Measurements from ENCODE around the gene CISD2.

CISD2 gene

GRCh38 chr4:102842367-102842766 is 26.4 kb upstream of the CISD2 start:
- DNase-seq (ENCODE audit: low read depth, low spot score) = no peak

DNA sequence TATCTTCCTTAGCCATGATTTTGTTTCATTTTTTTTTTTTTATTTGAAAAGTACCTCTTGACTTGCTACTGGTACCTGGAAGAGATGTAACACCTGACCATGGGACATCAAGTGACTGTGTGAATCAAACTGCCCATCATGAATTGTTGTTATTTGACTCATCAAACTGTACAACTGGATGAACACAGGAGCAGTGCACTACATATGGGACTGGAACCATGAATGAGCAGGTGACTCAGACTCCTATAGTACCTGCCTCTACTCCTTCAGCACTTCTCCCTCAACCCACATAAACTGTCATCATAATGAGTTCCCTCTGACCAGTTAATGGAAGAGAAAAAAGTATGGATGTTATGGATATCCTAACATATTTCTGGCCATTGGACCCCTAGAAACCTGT is 25.5 kb upstream of the CISD2 start:
- no peaks in the 10 kb centered on the region for H3K9me3 ChIP-seq (ENCODE audit: low read depth, low read length)
- TF ChIP-seq EZH2 (IDR thresholded peaks at IDR 0.05) (no peak), POLR2AphosphoS5 (IDR thresholded peaks at IDR 0.05; ENCODE audit: borderline replicate concordance, low read depth, low read length) (no peak), FOXP2 (optimal IDR thresholded peaks at IDR 0.05; ENCODE audit: control extremely low read depth, extremely low read length, insufficient read depth) (no peak)
- H3K27ac ChIP-seq = no peak overlapping the region
- no peak overlapping the region for H3K9ac ChIP-seq (ENCODE audit: insufficient read length)
- H3K36me3 ChIP-seq (ENCODE audit: insufficient read depth, low read length) = no peaks in the 10 kb centered on the region
- no peak for DNase-seq (ENCODE audit: low read depth, low spot score)
- no peak overlapping the region for H3K4me3 ChIP-seq

More at GRCh38 chr4:102842367-102842766, 26.4 kb upstream of the CISD2 start:
- no peak overlapping the region for H3K9ac ChIP-seq (ENCODE audit: insufficient read length)
- no peaks in the 10 kb centered on the region for H3K36me3 ChIP-seq (ENCODE audit: insufficient read depth, low read length)
- H3K4me3 ChIP-seq = no peak overlapping the region
- no peaks in the 10 kb centered on the region for H3K9me3 ChIP-seq (ENCODE audit: low read depth, low read length)
- no peak overlapping the region for H3K27ac ChIP-seq
- TF ChIP-seq FOXP2 (optimal IDR thresholded peaks at IDR 0.05; ENCODE audit: control extremely low read depth, extremely low read length, insufficient read depth) (no peak), POLR2AphosphoS5 (IDR thresholded peaks at IDR 0.05; ENCODE audit: borderline replicate concordance, low read depth, low read length) (no peak), EZH2 (IDR thresholded peaks at IDR 0.05) (no peak)

DNA sequence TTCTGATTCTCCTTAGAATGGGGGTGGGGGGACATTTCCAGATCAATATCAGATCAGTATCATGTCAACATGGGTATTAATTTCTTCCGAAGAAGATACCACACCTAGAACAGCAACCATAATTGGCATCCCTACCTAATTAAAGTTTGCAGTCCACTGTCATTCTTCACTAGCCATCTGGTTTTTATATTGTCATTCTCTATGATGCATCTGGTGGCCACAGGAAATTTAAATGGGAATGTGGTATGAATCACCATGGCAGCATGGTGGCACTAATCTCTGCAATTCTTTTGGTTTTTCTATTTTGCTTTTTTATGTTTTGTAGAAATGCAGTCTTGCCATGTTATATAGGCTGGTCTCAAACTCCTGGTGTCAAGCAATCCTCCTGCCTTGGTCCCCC is 24.9 kb upstream of the CISD2 start:
- Histone ChIP-seq H3K36me3 (ENCODE audit: insufficient read depth, low read length) (no peaks in the 10 kb centered on the region), H3K9ac (ENCODE audit: insufficient read length) (no peak overlapping the region), H3K27ac (no peak overlapping the region), H3K4me3 (no peak overlapping the region), H3K9me3 (ENCODE audit: low read depth, low read length) (no peaks in the 10 kb centered on the region)
- TF ChIP-seq FOXP2 (optimal IDR thresholded peaks at IDR 0.05; ENCODE audit: control extremely low read depth, extremely low read length, insufficient read depth) (no peak), POLR2AphosphoS5 (IDR thresholded peaks at IDR 0.05; ENCODE audit: borderline replicate concordance, low read depth, low read length) (no peak), EZH2 (IDR thresholded peaks at IDR 0.05) (no peak)
- DNase-seq (ENCODE audit: low read depth, low spot score) = no peak

DNA sequence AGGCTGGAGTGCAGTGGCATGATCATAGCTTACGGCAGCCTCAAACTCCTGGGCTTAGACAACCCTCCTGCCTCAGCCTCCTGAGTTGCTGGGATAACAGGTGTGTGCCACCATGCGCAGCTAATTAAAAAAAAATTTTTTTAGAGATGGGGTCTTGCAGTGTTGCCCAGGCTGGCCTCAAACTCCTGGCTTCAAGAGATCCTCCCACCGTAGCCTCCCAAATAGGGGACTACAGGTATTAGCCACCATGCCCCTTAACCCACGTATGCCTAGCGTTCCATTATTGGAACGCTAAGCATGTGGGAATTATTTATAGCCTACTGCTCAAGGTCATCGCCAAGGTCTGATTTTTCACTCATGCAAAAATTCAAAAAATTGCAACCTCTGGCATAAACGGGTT is 21.1 kb upstream of the CISD2 start:
- Histone ChIP-seq H3K27ac (no peak overlapping the region), H3K9ac (ENCODE audit: insufficient read length) (no peak overlapping the region), H3K9me3 (ENCODE audit: low read depth, low read length) (no peaks in the 10 kb centered on the region), H3K36me3 (ENCODE audit: insufficient read depth, low read length) (no peaks in the 10 kb centered on the region), H3K4me3 (no peak overlapping the region)
- no peak for DNase-seq (ENCODE audit: low read depth, low spot score)
- TF ChIP-seq FOXP2 (optimal IDR thresholded peaks at IDR 0.05; ENCODE audit: control extremely low read depth, extremely low read length, insufficient read depth) (no peak), POLR2AphosphoS5 (IDR thresholded peaks at IDR 0.05; ENCODE audit: borderline replicate concordance, low read depth, low read length) (no peak), EZH2 (IDR thresholded peaks at IDR 0.05) (no peak)

DNA sequence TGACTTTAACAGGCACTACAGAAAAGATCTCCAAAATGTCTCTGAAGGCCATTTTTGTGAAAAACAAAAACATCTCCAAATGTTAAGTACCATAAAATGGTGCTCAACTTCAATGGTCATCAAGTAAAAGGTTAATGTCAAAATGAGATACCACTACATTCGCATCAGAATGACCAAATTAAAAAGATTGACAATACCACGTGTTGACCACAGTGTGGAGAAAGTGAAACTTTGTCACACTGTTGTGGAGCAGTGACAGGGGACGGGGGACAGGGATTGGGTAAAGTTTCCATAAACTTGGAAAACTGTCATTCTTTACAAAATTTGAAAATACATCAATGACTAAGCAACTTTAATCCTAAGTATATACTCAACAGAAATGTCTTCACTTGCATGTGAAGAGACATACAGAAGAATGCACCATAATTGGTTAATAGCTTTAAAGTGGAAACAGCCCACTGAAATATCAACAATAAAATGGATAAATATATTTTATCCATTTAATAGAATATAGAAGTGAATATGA is 19.1 kb upstream of the CISD2 start:
- Histone ChIP-seq H3K36me3 (ENCODE audit: insufficient read depth, low read length) (no peaks in the 10 kb centered on the region), H3K9me3 (ENCODE audit: low read depth, low read length) (no peaks in the 10 kb centered on the region), H3K27ac (no peak overlapping the region), H3K4me3 (no peak overlapping the region), H3K9ac (ENCODE audit: insufficient read length) (no peak overlapping the region)
- no peak for DNase-seq (ENCODE audit: low read depth, low spot score)
- no peak for TF ChIP-seq POLR2AphosphoS5 (IDR thresholded peaks at IDR 0.05; ENCODE audit: borderline replicate concordance, low read depth, low read length)

GRCh38 chr4:102850370-102850769 is 18.4 kb upstream of the CISD2 start:
- Histone ChIP-seq H3K9ac (ENCODE audit: insufficient read length) (no peak overlapping the region), H3K36me3 (ENCODE audit: insufficient read depth, low read length) (no peaks in the 10 kb centered on the region), H3K9me3 (ENCODE audit: low read depth, low read length) (no peaks in the 10 kb centered on the region), H3K4me3 (no peak overlapping the region), H3K27ac (no peak overlapping the region)
- no peak for TF ChIP-seq FOXP2 (optimal IDR thresholded peaks at IDR 0.05; ENCODE audit: control extremely low read depth, extremely low read length, insufficient read depth)
- no peak for TF ChIP-seq POLR2AphosphoS5 (IDR thresholded peaks at IDR 0.05; ENCODE audit: borderline replicate concordance, low read depth, low read length)
- no peak for TF ChIP-seq EZH2 (IDR thresholded peaks at IDR 0.05)
- no peak for DNase-seq (ENCODE audit: low read depth, low spot score)

DNA sequence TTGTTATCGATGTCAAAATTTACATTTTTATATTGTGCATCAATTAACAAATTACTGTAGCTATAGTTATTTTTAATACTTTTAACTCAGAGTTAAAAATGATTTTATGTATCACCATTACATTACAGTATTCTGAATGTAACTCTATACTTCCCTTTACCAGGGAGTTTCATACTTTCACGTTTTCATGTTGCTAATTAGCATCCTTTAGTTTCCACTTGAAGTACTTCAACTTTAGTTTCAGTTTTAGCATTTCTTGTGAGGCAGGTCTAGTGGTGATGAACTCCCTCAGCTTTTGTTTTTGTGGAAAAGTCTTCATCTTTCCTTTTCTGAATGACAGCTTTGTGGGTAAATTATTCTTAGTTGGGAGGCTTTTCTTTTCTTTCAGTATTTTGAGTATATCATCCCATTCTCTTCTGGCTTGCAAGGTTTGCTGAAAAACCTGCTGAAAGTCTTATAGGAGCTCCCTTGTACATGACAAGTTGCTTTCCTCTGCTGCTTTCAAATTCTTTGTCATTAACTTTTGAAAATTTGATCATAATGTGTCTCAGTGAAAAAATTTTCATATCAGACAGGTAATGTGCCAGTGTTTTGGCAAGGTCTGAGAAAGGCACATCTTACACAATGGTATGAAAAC is 9.8 kb upstream of the CISD2 start:
- Histone ChIP-seq H3K27ac (no peak overlapping the region), H3K36me3 (ENCODE audit: insufficient read depth, low read length) (no peaks in the 10 kb centered on the region; the same call in 1 of the 2 replicates), H3K9me3 (ENCODE audit: low read depth, low read length) (no peaks in the 10 kb centered on the region), H3K9ac (ENCODE audit: insufficient read length) (no peak overlapping the region), H3K4me3 (no peak overlapping the region)
- DNase-seq (ENCODE audit: low read depth, low spot score) = no peak
- no peak for TF ChIP-seq POLR2AphosphoS5 (IDR thresholded peaks at IDR 0.05; ENCODE audit: borderline replicate concordance, low read depth, low read length)
- TF ChIP-seq FOXP2 (optimal IDR thresholded peaks at IDR 0.05; ENCODE audit: control extremely low read depth, extremely low read length, insufficient read depth) = no peak
- TF ChIP-seq EZH2 (IDR thresholded peaks at IDR 0.05) = no peak

DNA sequence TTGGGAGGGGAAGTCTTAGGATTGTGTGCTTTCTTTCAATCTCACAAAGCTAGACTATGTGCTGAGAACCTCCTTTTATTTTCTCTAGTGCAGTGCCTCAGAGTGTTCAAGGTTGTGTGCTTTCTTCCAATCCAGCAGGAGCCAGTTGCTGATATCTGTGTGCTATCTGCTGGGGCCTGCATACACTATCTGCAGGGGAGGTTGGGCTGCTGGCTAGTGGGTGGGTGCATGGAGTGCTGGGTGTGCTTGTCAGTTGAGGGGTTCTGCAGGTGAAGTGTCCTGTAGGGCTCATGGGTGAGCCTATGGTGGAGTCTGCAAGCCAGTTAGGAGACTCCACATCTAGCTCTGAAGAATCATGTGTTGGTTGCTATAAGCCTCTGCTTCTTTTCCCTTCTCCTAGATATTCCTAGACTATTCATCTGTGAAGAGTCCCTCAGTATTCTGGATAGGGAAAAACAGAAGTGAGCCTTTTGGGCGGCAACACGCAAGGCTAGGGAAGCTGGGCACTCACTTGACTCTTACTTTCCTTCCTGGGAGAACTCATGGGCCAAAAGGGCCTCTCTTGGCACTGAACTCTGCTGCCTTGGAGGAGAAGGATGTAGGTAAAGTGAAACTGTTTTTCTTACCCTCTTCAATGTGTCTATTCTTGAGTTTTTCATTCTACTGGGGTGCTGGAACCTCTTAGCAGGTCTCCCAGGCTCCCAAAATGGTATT is 8.0 kb upstream of the CISD2 start:
- no peak overlapping the region for H3K9ac ChIP-seq (ENCODE audit: insufficient read length)
- H3K27ac ChIP-seq = no peak overlapping the region
- no peaks in the 10 kb centered on the region; the same call in 1 of the 2 replicates for H3K36me3 ChIP-seq (ENCODE audit: insufficient read depth, low read length)
- no peak overlapping the region for H3K4me3 ChIP-seq
- no peaks in the 10 kb centered on the region for H3K9me3 ChIP-seq (ENCODE audit: low read depth, low read length)
- DNase-seq (ENCODE audit: low read depth, low spot score) = no peak
- no peak for TF ChIP-seq EZH2 (IDR thresholded peaks at IDR 0.05)
- TF ChIP-seq POLR2AphosphoS5 (IDR thresholded peaks at IDR 0.05; ENCODE audit: borderline replicate concordance, low read depth, low read length) = no peak
- no peak for TF ChIP-seq FOXP2 (optimal IDR thresholded peaks at IDR 0.05; ENCODE audit: control extremely low read depth, extremely low read length, insufficient read depth)
